Measurements from ENCODE around the gene PDGFC. TPM values are rescaled to one million over a fixed set of nuclear protein-coding genes. Genes with fewer than 3 reads are reported as not detected.

The PDGFC gene
- polyA plus RNA-seq, 12 donors = 27.7 to 56.7 (median 36.2) TPM; not detected in 1

DNA sequence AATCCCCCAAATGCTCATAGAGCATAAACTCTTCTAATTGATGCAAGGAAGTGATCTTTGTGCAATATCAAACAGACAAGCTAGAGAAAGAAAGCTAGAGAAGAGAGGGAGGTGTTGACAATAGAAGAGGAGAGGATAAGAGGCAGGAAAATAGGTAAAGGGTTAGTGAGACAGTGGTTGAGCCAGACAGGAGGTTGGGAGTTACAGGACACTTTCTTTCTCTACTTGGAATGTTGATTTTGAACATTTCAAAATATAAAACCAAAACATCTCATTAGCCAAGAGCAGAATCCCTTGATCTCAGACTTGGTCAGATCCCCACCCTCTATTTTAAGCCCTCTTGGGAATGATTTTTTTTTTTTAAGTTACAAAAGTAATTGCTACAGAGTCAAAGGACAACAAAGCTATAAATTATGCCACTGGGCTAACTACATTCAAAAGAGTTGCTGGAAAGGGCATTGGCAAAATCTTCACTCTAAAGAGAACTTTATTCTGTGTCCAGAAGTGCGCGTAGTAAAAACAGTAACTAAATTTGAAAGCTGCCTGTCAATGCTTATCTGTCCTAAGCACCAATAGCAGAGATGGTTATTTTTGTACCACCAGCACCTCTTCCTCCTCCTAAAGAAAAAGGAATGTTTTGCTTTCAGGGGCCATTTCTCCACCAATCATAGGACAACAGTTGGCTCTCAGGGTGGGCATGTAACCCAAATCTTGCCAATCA lies 133.8 kb downstream of the PDGFC start:
- DNase-seq = no peak

DNA sequence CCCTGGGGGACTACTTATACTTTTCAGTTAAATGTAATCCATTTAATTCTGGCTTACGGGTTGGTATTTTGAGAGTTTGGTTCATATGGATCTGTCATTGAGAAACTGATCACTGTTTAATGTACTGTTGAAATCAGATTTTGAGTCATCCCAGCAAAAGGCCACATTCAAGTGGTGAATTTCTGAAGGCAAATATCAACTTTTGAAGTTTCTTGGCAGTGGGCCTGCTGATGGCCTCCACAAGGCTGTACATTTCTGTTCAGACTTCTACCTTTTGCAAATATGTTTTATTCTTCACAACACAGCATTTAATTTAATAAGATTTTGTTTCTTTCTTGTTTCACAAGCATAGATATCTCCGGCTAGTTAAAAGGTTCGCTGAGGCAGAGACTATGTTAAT lies 138.7 kb downstream of the PDGFC start:
- no peak for DNase-seq

DNA sequence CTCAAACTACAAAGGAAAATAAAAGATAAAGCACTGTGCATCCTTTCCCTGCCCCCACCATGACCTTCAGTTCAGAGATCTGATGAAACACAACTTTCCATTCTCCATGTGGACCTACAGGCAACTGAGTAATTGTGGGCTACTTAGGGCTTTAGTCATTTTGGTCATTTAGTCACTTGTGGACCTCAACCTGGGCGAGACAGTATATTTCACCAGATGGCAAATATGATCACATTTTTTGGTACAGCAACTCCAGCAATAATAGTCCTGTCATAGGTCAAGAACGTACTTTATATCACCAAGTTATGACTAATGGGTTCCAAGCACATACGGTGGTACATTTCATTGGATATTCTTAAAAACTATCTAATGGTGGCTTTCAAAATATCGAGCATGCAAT lies 141.2 kb downstream of the PDGFC start:
- no peak for DNase-seq

DNA sequence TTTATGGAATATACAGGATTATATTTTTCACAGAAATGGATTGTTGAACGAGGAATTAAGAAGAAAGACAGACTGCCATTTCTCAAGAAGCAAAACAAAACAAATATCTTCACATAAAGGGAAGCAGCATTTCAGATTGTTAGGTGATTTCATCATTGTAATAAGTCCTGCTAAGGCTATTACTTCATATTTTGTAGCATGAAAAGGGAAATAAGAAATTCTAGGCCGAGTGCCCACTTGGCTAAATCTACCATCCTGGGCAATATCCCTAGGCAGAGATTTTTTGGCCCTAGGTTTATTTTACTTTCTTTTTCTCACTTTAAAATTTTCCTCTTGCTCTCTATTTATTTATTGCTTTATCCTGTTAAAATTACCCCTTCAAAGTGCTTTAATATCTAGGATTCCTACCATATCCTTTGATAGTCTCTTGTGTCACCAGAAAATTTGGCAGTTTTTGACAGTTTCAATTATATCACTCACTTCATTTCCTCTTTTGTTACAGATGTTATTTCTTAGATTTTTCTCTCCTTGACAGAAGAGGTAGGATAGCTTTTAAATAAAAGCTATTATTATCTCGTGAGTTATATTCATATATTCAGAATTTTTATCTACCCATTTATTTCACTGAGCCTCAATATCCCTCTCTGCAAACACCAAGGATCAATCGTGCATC lies 142.3 kb downstream of the PDGFC start:
- peak; percentile 42 for DNase-seq

DNA sequence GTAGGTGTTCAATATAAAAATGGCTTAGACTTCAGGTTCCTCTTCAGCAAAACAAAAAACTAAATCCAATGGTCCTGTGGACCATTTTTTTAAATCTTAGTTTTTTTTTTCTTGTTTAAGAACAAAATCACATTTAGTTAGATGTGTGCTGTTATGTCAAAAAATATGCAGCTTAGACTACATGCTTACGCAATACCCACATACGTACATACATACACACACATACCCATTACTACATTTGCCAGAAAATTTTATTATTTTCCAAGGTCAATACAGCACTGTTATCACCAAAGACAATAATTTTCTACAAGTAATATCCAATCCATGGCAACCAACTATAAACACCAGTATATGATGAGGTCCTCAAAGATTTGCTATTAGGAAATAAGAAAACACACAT lies 144.1 kb downstream of the PDGFC start:
- no peak for DNase-seq

DNA sequence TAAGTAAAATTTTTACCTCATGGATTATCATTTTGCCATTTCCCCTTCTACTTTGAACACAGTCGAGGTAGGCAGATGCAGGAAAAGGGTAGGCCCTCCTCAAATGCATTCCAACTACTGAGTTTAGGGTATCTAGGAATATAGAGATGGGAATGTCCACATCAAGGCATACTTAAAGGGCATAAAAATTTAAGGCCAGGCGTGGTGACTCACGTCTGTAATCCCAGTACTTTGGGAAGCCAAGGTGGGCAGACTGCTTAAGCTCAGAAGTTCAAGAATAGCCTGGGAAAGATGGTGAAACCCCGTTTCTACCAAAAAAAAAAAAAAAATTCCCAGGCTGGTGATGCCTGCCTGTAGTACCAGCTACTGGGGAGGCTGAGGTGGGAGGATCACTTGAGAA lies 146.5 kb downstream of the PDGFC start:
- DNase-seq = no peak

DNA sequence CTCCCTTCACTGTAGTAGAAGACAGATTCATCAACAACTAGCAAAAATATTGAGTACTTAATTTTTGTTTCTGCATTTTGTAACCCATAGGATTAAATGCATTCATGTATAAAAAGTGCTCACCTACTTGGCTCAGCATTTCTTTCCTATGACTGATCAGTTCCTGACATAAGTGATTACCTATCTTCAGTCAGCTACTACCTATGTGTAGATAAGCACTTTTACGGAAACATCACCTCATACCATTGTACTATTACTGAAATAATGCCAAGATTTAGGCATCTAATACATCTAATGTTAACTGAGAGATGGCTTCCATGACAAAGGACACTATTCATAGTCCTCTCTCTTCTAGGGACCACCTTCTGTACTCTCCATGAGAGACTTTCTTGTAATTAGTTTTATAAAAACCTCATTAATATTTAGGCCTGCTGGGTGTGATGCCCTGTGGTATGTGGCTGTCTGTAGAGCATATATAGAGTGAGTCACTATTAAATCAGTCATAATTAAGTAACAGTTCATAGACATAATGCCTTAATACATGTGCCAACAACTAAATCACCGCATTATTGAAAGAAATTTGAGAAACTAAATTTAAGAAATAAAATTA lies 147.0 kb downstream of the PDGFC start:
- DNase-seq = no peak

DNA sequence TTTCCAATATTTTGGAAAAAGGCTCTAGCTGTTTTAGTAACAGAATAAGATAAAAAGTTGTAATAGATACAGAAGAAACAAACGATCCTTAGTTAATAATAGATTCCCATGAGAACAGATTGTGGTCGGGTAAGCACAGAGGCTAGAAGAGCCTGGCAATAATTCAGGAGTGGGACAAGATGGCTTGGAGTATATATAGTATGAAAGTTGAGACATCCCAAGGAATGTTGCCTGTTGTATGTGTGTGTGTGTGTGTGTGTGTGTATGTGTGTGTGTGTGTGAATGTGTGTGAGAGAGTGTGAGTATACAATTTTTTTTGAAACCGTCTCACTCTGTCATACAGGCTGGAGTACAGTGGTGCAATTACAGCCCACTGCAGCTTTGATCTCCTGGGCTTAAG lies 150.7 kb downstream of the PDGFC start:
- no peak for DNase-seq

DNA sequence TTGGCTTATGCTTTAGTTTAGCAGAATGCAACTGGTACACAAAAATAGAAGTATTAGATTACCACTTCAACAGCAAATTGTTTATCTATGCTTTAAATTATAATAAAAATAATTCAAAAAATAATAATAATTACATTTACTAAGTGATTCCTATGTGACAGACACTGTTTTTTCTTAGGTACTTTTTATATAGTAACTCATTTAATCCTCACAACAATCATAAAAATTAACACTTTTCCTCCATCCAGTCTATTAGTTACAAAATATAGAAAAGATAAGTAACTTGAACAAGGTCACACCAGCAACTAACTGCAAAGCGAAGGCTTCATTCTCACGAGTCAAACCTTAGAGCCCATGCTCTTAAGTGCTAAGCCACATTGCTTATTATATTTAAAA lies 155.2 kb downstream of the PDGFC start:
- no peak for DNase-seq

DNA sequence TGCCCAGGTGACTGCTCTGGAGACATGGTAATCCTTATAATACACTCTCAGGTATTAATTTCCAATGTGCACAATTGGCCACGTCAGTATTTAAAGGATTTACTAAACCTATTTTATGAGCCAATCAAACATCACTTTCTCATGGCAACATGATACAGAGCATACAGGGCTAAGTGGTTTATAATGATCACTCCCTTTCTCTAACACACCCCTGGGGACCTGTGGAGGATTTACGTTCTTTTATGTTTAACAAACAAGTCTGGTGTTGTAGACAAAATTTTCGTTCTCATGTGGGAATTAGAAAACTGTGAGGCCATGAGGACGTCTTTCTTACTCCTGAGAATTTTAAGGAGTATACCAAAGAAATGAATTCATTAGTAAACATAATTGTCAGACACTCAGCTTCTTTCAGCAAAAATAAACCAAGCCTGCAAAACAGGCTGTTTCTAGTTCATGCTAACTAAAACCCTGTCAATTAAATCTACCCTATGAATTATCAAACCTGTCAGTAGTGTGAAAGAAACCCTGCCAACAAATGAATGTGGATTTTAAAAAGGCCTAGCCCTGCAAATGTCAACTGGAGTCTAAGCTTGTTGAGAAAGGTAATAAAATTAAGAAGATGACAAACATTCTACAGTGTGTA lies 155.8 kb downstream of the PDGFC start:
- no peak for DNase-seq

DNA sequence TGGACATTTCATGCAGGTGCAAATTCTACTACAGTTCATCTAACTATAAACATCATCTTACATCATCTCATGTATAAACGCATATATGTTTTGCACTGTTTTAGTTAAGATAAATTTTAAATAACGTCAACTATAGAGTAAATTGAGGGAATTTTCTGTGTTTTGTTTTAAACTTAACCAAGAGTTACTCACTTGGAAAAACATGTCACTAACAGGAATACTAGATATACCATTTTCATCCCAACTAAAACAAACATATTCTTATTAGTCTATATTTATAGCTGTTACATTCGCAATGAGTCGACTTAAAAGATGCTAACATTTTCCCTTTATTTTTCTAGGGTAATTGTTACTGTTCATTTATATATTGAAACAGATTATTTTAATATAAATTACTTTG lies 159.6 kb downstream of the PDGFC start:
- no peak for DNase-seq

DNA sequence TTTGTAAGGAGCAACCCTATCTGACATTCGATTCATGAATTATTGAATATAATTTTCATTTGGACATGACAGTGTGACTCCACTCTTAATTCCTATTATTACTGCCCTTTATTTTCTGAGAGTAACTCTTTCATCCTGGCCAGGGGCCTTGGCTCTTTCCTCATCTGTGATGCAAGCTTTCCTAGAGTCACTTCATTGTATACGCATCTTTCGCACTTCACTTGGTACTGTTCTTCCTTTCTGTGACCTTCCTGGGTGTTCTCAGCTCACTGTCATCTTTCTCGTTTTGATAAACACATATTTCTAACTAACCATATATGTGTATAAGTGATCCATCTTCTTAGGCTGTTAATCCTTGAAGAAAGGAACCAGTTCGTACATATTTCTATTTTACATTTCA lies 160.3 kb downstream of the PDGFC start:
- DNase-seq = no peak

DNA sequence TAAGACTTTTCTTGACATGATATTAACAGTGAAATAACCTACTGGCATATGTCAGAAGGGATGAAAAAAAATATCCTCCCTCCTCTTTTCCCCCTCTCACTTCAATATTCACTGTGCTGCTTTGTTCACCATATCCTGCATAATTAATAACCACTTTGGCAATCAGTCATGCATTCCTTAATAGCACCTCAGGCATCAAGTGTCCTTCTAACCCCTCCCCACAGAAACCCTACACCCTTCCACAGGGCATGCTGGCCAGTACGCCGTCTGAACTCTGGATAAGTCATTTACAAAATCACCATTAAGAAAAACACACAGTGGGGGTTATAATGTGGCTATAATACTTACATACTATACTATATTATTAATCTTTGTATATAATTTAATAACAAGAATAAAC lies 165.9 kb downstream of the PDGFC start:
- DNase-seq = no peak

DNA sequence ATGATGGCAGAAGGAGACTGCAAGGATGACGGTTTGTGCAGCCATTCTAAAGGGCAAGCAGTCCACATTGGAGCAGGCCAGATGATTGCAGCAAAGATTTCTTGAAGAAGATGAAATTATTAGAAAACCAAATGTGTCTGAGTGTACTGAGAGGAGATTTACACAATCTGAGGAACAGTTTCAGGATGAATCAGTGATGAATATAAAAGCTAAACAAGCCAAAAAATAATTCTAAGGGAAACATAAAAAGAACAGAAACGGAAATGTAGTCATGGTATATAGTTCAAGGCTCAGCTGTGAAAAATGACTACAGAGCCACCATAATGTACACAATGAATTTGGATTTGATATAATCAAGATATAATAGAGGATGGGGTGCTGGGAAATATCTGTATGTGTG lies 168.5 kb downstream of the PDGFC start:
- DNase-seq = no peak

DNA sequence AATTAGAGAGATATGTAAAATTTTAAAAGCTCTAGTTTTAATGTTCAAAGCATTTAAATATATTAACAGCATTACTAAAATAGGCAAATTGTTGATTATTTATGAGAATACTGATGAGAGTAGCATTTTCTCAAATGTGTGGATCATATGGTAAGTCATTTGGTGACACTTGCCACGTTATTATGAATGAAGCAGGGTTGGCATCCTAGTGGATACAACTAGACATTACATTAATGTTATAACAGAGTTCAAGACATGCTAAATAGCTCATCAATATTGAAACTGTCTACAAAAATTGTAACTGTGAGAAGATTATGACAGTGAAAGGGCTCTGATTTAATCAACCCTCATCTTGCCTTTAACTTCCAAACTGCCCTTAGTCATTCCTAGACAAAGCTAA lies 171.1 kb downstream of the PDGFC start:
- no peak for DNase-seq

DNA sequence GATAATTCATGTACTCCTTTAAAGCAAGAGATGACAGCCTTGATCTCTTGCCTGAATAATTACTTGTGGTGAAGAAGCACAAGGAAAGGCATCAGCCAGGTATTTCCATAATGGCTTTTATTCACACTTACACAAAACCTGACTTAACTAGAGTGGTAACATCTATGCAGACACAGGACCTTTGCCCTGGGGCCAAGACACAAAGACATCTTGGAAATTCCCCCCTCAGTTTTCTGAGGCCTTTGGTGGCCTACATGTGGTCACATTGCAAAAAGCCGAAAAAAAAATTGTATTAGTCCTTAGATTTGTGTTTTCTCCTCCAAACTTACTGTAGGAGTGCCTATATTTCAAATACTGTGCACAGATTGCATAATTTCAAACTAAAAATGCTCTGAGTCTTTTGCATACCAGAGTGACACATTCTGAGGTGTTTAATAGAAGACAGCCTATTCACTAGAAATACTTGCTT lies 172.4 kb downstream of the PDGFC start:
- no peak for DNase-seq

DNA sequence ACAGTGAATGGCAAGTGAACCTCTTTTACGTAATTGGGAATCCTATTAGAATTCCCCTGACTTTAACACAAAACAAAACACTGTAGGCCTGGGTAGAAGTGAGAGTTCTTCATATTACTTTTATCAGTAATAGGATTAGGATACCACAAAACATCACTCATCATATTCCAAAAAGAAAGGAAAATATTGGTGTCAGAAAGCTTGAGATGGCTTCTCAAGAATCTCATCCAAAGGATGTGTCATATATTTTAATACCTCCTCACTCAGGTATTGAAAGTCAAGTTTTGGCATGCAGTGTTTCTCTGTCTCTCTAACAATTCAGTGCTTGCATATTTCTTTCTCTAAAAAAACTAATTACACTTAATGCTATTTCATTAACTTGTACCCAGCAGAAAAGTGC lies 173.2 kb downstream of the PDGFC start:
- no peak for DNase-seq

DNA sequence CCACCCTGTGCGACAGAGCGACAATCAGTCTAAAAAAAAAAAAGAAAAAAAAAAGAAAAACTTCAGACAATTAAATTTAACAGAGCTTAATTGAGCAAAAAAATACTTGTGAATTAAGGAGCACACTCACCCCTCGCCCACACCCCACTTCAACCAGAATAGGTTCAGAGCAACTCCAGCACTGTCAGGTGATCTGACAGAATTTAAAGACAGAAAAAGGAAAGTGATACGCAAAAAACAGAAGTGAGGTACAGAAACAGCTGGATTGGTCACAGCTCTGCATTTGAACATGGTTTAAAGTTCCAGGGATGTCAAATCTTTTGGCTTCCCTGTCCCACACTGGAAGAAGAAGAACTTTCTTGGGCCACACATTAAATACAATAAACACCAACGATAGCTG lies 174.4 kb downstream of the PDGFC start:
- no peak for DNase-seq

DNA sequence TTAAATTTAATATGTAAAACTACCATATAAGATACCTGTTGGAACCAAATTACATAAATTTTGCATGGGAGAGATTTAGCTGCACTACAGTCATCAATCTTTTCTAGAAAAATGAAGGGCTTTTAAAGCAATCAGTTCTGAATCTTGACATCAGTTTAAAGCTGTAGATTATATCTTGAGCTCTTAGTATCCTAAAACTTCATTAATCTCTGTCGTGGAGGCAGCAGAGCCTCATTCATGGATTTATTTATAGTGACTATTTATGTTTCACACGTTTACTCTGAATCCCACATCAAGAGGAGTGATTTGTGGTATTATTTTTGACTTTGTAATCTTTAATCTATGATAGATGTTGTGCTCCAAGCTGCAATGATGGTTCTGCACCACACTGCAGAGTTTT lies 175.9 kb downstream of the PDGFC start:
- no peak for DNase-seq

DNA sequence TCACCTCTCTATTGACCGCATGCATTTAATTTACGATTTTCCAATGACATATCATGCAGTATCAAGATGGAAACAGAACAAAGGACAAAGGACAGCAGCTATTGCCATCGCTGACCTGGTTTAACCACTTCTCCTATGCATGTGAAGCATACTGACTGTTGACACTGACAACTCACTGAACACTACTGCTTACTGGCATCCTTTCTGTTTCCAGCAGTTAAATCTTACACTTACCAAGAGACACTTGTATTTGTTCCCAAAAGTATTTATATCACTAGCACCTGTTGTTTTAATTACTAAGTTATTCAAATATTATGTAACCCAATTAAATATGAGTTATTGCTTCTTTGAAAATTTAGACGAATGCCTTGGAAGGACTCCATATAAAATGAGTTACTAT lies 176.7 kb downstream of the PDGFC start:
- DNase-seq = no peak

DNA sequence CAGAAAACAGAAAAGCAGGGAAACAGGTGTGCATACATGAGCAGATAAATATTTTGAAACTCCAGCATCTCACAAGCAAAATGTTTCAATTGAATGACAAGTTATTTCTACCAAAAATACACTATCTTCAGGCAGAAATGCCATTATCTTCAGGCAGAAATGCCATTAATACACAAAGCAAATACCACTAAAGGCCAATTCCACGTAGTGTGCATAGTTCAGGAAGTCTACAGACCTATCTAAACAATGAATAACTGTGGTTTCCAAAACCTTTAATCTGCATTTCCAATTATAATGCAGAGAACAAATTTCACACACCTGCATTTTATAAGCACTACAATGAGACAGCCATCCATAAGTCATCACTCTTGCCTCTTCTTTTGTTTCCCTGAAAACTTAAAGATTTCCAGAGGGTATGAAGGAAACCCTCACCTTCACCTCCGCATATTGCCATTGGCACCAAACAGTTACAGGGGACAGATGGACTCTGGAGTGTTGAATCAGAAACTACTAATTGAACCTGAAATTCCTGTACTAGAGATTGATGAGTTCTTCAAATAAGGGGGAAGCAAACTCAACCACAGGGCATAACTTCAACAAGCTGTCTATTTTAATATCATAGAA lies 179.0 kb downstream of the PDGFC start:
- no peak for DNase-seq

DNA sequence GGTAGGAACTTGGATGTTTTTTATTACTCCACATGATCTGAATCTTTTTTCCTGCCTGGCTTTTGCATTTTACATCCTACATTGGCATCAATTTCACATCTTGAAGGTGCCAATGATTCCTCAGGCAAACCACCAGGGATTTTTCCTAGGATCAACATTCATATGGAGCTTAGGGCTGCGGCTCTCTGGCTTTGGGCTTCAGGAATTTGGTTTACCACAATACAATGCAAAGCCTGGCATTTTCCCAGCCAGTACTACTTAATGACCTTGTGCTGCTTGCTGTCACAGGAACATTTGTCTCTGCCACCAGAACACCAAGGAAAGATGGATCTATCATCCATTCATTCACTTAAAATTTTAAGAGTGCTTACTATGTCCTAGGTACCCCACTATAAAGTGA lies 180.7 kb downstream of the PDGFC start:
- DNase-seq = no peak

Data from muscle of arm (tissue), 12 donors.